Body of pancreas (tissue), 4 donors: ENCODE results near the gene C15orf61.

Source experiments
- POLR2A ChIP-seq, 3 donors: fragments of 450-650 bp; IDR thresholded peaks; one replicate each; pipeline ENCODE4 v1.6.1; 2016; ENCODE audit warnings: antibody characterized with exemption in 3 of 3, mild to moderate bottlenecking in 2 of 3
- TF ChIP-seq, protein P1 (sequence below), 7 experiments: fragments of 450-650 bp in 4 of 7; fragments of 200-600 bp in 3 of 7; sonication (generic) in 3 of 7; IDR thresholded peaks; one replicate each; pipeline ENCODE4 v1.5.1; 2016 to 2019; ENCODE audit warnings: antibody characterized with exemption in 7 of 7

- TF ChIP-seq, protein P1, sequence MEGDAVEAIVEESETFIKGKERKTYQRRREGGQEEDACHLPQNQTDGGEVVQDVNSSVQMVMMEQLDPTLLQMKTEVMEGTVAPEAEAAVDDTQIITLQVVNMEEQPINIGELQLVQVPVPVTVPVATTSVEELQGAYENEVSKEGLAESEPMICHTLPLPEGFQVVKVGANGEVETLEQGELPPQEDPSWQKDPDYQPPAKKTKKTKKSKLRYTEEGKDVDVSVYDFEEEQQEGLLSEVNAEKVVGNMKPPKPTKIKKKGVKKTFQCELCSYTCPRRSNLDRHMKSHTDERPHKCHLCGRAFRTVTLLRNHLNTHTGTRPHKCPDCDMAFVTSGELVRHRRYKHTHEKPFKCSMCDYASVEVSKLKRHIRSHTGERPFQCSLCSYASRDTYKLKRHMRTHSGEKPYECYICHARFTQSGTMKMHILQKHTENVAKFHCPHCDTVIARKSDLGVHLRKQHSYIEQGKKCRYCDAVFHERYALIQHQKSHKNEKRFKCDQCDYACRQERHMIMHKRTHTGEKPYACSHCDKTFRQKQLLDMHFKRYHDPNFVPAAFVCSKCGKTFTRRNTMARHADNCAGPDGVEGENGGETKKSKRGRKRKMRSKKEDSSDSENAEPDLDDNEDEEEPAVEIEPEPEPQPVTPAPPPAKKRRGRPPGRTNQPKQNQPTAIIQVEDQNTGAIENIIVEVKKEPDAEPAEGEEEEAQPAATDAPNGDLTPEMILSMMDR (IDR thresholded peaks at IDR 0.05) = no peak
- TF ChIP-seq POLR2A (IDR thresholded peaks at IDR 0.05) = no peak
These were observed 2.4 kb downstream of the C15orf61 start for GRCh38 chr15:67523330-67523729.
